Mucosa of descending colon (tissue), 3 donors: Measurements from ENCODE around the gene POLR3K. TPM values are rescaled to one million over a fixed set of nuclear protein-coding genes. Genes with fewer than 3 reads are reported as not detected.

ENCODE experiments used
- ATAC-seq: fragments of 200-7000 bp; cut with Tn5 transposase; one replicate; pipeline ENCODE4 v1.9.1; 2020; ENCODE audit warnings: mild to moderate bottlenecking, moderate library complexity
- DNase-seq, 3 donors: peaks; one replicate each; pipeline ENCODE4 v3.0.0-alpha.2; 2020
- H3K36me3 ChIP-seq: fragments of 200-600 bp; one replicate; pipeline ENCODE4 v1.8.0; 2021; ENCODE audit warnings: low read depth, mild to moderate bottlenecking
- H3K4me1 ChIP-seq: fragments of 200-600 bp; one replicate; pipeline ENCODE4 v1.8.0; 2021; ENCODE audit warnings: low read depth, mild to moderate bottlenecking
- H3K4me3 ChIP-seq: fragments of 200-600 bp; one replicate; pipeline ENCODE4 v1.8.0; 2021; ENCODE audit warnings: mild to moderate bottlenecking
- H3K9me3 ChIP-seq: fragments of 200-600 bp; one replicate; pipeline ENCODE4 v1.8.0; 2021; ENCODE audit warnings: mild to moderate bottlenecking
- CTCF ChIP-seq: fragments of 200-600 bp; IDR thresholded peaks from one replicate; pipeline ENCODE4 v1.8.0; 2022; ENCODE audit warnings: antibody characterized with exemption, mild to moderate bottlenecking
- intact Hi-C, 2 donors: fragments of 100-400 bp; cut with DNase I in 1 of 2; cut with micrococcal nuclease in 1 of 2; formaldehyde crosslinking; loops; one replicate each; pipeline versions ENCODE4 v1.11.0 to v1.11.1; 2022; cut with DNase I, micrococcal nuclease
- total RNA-seq, 3 donors: library from RNA; stranded (reverse); fragmentation: NEBNext Ultra II Directional in 2 of 3; extraction: Animal tissue kit (Norgen Biotek cat#: 25700) in 2 of 3; gene quantifications; one replicate each; pipeline versions ENCODE4 v1.2.1 to v1.2.4, GENCODE V29; 2021 to 2023
- donor health status: DM: no; HTN: no; CAD: no; lungs with moderate emphysema.
- donor health status: DM: no; HTN: no; CAD: no.
- donor health status: DM: no; HTN: yes; CAD: no.

The POLR3K gene
- total RNA-seq, 3 donors from 2014 or later = 10.0 to 13.0 (median 12.6) TPM

- Histone ChIP-seq H3K4me1 (peaks cover 40% of the 10 kb centered on the region), H3K4me3 (peak within 1 kb of the TSS; percentile 33), H3K9me3 (no peaks in the 10 kb centered on the region), H3K36me3 (no peaks in the 10 kb centered on the region)
- no peak for TF ChIP-seq CTCF
- peak; percentile 78 for ATAC-seq
- intact Hi-C loops = no loop called here
- peak; percentile 68 to 82 (median 77) for DNase-seq
Observed at GRCh38 chr16:72561-73548, 19.4 kb upstream of the POLR3K start, which contains the start of gene RHBDF1. Gene RHBDF1 (minus strand): TSS chr16:72631. CDS start chr16:65015, 7,616 bp downstream.

- H3K36me3 ChIP-seq = no peaks in the 10 kb centered on the region
- TF ChIP-seq CTCF = no peak
- peaks cover 32% of the 10 kb centered on the region for H3K4me1 ChIP-seq
- no peaks in the 10 kb centered on the region for H3K9me3 ChIP-seq
- H3K4me3 ChIP-seq = peak overlapping the region; percentile 33
- DNase-seq = peak; percentile 75 to 83 (median 81)
- intact Hi-C loops = no loop called here
- ATAC-seq = peak; percentile 63
Observed at GRCh38 chr16:71540-72401, 18.4 kb upstream of the POLR3K start.

- no peak for ATAC-seq
- Histone ChIP-seq H3K36me3 (no peaks in the 10 kb centered on the region), H3K9me3 (no peaks in the 10 kb centered on the region), H3K4me3 (no peak overlapping the region), H3K4me1 (peaks cover 26% of the 10 kb centered on the region)
- no peak for TF ChIP-seq CTCF
- no peak for DNase-seq
- intact Hi-C loops = no loop called here
Observed at GRCh38 chr16:71210-71539, 17.8 kb upstream of the POLR3K start.

GRCh38 chr16:69181-69580 is 15.8 kb upstream of the POLR3K start:
- no peak for TF ChIP-seq CTCF
- H3K4me1 ChIP-seq = peaks cover 28% of the 10 kb centered on the region
- H3K9me3 ChIP-seq = no peaks in the 10 kb centered on the region
- ATAC-seq = no peak
- no peak overlapping the region for H3K4me3 ChIP-seq
- intact Hi-C loops = no loop called here
- peak in 1 of 3 donors; percentile 25 for DNase-seq
- H3K36me3 ChIP-seq = no peaks in the 10 kb centered on the region

- DNase-seq (peak in 1 of 3 donors; percentile 29), ATAC-seq (no peak)
- TF ChIP-seq CTCF = no peak
- H3K36me3 ChIP-seq = no peaks in the 10 kb centered on the region
- H3K4me3 ChIP-seq = no peak overlapping the region
- no peaks in the 10 kb centered on the region for H3K9me3 ChIP-seq
- peaks cover 24% of the 10 kb centered on the region for H3K4me1 ChIP-seq
- intact Hi-C loops = no loop called here
Observed at GRCh38 chr16:67884-68789, 14.7 kb upstream of the POLR3K start.
